Measurements from ENCODE around the gene MCRS1. TPM values are rescaled to one million over a fixed set of nuclear protein-coding genes. Genes with fewer than 3 reads are reported as not detected.

MCRS1 gene
- total RNA-seq, 1 experiment from 2014 or later, result 103 TPM

DNA sequence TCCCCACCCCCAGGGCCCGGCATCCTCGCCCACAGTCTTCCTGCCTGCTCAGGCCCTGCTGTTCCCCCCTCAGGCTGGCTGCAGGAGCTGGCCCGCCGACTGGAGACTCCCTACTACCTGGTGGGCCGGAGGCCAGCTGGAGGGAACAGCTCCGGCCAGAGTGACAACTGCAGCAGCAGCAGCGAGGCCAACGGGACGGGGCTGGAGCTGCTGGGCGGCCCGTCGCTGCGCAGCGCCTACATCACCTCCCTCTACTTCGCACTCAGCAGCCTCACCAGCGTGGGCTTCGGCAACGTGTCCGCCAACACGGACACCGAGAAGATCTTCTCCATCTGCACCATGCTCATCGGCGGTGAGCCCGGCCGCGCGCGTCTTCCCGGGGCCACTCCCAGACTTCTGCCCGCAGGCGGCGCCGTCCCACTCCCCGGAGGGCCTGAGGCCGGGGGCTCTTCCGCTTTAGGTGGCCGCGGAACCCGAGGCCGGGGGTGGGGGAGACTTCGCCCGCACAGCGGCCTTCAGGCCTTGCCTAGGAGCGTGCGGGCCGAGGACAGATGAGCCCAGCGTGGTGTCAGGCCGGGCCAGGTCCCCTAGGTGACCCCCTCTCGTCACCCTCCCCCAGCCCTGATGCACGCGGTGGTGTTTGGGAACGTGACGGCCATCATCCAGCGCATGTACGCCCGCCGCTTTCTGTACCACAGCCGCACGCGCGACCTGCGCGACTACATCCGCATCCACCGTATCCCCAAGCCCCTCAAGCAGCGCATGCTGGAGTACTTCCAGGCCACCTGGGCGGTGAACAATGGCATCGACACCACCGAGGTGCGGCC is 18.9 kb downstream of the MCRS1 start:
- H4K20me1 ChIP-seq (ENCODE audit: control insufficient read depth, insufficient read depth, insufficient read length), result no peaks in the 10 kb centered on the region
- H3K36me3 Mint-ChIP-seq (ENCODE audit: insufficient read depth in 1 of 3, low read depth in 3 of 3), result no peaks in the 10 kb centered on the region
- H2AK5ac ChIP-seq (ENCODE audit: insufficient read length, low read length), result no peak overlapping the region
- WGBS (ENCODE audit: extremely low coverage, insufficient read length, low lambda C conversion rate), result no CpG with 5 or more reads among the region's 70 CpGs
- H3K4me2 ChIP-seq (ENCODE audit: insufficient read depth, insufficient read length, low read length), result peak overlapping the region; percentile 74
- H2BK12ac ChIP-seq (ENCODE audit: insufficient read length, low read depth, low read length), result no peak overlapping the region
- peaks cover 11 to 32% of the 10 kb centered on the region in 2 experiments for H3K4me1 Mint-ChIP-seq
- H3K9me3 Mint-ChIP-seq, result no peaks in the 10 kb centered on the region
- no peaks in the 10 kb centered on the region for H3K79me1 ChIP-seq (ENCODE audit: insufficient read depth, low read depth, low read length, poor library complexity, severe bottlenecking)
- no peak overlapping the region for H2BK120ac ChIP-seq (ENCODE audit: low read depth, low read length, poor library complexity, severe bottlenecking)
- no peak overlapping the region for H3K27ac ChIP-seq (ENCODE audit: insufficient read length, low read depth, low read length)
- no peak overlapping the region for H3K23ac ChIP-seq (ENCODE audit: insufficient read length, low read depth, low read length)
- no peak overlapping the region for H3K9ac ChIP-seq (ENCODE audit: extremely low read depth, insufficient read length, low read length)
- DNase-seq, result peak; percentile 69
- H3K56ac ChIP-seq (ENCODE audit: insufficient read length, low read depth, low read length), result no peak overlapping the region
- peak overlapping the region; percentile 36 for H3K14ac ChIP-seq (ENCODE audit: insufficient read depth, low read length)
- no peaks in the 10 kb centered on the region for H3K9me3 ChIP-seq (ENCODE audit: control insufficient read depth, low read depth, low read length)
- no peak overlapping the region for H3K27ac Mint-ChIP-seq
- H3K4me1 ChIP-seq (ENCODE audit: insufficient read depth, low read length), result no peaks in the 10 kb centered on the region
- no peaks in the 10 kb centered on the region for H3K79me2 ChIP-seq (ENCODE audit: insufficient read depth, low read length)
- peaks cover 10% of the 10 kb centered on the region for H3K23me2 ChIP-seq (ENCODE audit: insufficient read length, low read depth, low read length, poor library complexity, severe bottlenecking)
- no peak overlapping the region for H3K4ac ChIP-seq (ENCODE audit: low read depth, low read length)
- H3K18ac ChIP-seq (ENCODE audit: insufficient read length, low read depth, low read length), result peak overlapping the region; percentile 58
- TF ChIP-seq, protein P1, sequence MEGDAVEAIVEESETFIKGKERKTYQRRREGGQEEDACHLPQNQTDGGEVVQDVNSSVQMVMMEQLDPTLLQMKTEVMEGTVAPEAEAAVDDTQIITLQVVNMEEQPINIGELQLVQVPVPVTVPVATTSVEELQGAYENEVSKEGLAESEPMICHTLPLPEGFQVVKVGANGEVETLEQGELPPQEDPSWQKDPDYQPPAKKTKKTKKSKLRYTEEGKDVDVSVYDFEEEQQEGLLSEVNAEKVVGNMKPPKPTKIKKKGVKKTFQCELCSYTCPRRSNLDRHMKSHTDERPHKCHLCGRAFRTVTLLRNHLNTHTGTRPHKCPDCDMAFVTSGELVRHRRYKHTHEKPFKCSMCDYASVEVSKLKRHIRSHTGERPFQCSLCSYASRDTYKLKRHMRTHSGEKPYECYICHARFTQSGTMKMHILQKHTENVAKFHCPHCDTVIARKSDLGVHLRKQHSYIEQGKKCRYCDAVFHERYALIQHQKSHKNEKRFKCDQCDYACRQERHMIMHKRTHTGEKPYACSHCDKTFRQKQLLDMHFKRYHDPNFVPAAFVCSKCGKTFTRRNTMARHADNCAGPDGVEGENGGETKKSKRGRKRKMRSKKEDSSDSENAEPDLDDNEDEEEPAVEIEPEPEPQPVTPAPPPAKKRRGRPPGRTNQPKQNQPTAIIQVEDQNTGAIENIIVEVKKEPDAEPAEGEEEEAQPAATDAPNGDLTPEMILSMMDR (conservative IDR thresholded peaks at IDR 0.05), result peak; percentile 57
- peaks cover 79% of the 10 kb centered on the region for H3K27me3 Mint-ChIP-seq (ENCODE audit: low read depth)
- H2BK5ac ChIP-seq (ENCODE audit: insufficient read length, low read length), result no peak overlapping the region
- H3T11ph ChIP-seq (ENCODE audit: low read length), result no peak overlapping the region
- H2AFZ ChIP-seq (ENCODE audit: low read length), result no peak overlapping the region
- H3K27me3 ChIP-seq (ENCODE audit: insufficient read depth, low read length), result peaks cover 11% of the 10 kb centered on the region; the same call in 1 of the 2 replicates
- no peak overlapping the region for H2BK15ac ChIP-seq (ENCODE audit: low read depth, low read length)
- H4K5ac ChIP-seq (ENCODE audit: insufficient read length, low read depth, low read length), result no peak overlapping the region
- H4K91ac ChIP-seq (ENCODE audit: insufficient read length, low read depth, low read length), result no peak overlapping the region
- no peak overlapping the region for H4K8ac ChIP-seq (replicated peaks; ENCODE audit: insufficient read length, low read depth, low read length)
- H2BK20ac ChIP-seq (ENCODE audit: low read depth, low read length, poor library complexity, severe bottlenecking), result no peak overlapping the region
- peak overlapping the region; percentile 42 to 59; a peak in 4 of 5 replicates for H3K4me3 Mint-ChIP-seq

All from H9 (cell line).